Hepatocyte (in vitro differentiated cells): ENCODE data around the gene STK32C.

Source experiments
- EZH2 ChIP-seq: fragments of 200-600 bp; sonication (generic); IDR thresholded peaks from 2 replicates; pipeline ENCODE4 v1.6.1; 2016; ENCODE audit warnings: antibody characterized with exemption, mild to moderate bottlenecking, borderline replicate concordance
- EZH2phosphoT487 ChIP-seq: fragments of 200-600 bp; sonication (generic); IDR thresholded peaks from one replicate; pipeline ENCODE4 v1.6.1; 2018; ENCODE audit warnings: antibody characterized with exemption, mild to moderate bottlenecking, low read depth, moderate library complexity; ENCODE audit not compliant: unreplicated experiment, severe bottlenecking
- TF ChIP-seq, protein P1 (sequence below): fragments of 200-600 bp; sonication (generic); IDR thresholded peaks from 2 replicates; pipeline ENCODE4 v1.5.1; 2016; ENCODE audit warnings: antibody characterized with exemption, mild to moderate bottlenecking; ENCODE audit not compliant: poor library complexity

DNA sequence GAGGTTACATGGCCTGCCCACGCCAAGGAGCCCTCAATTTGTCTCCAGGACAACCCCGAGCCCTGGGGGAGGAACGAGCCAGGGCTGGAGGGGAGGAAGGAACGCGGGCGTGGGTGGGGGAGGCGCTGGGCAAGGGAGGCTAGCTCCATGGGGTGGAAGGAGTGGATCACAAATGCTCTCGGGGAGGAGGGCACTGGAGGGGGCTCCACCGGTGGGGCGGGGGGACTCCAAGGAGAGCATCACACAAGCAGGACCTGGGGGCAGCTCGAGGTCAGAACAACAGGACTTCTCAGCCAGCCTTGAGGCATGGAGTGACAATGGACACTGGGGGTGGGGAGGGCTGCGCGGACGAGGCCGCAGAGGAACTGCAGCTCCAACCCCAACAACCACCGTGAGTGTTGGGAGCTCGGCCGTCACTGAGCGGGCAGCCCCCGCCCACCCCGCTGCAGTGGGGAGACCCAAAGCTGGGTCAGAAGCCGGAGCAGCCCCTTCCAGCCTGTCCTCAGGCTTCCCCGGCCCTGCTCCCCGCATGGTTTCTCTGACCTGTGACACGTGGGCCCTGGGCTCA, 41.1 kb downstream of the STK32C start:
- no peak for TF ChIP-seq EZH2
- TF ChIP-seq, protein P1, sequence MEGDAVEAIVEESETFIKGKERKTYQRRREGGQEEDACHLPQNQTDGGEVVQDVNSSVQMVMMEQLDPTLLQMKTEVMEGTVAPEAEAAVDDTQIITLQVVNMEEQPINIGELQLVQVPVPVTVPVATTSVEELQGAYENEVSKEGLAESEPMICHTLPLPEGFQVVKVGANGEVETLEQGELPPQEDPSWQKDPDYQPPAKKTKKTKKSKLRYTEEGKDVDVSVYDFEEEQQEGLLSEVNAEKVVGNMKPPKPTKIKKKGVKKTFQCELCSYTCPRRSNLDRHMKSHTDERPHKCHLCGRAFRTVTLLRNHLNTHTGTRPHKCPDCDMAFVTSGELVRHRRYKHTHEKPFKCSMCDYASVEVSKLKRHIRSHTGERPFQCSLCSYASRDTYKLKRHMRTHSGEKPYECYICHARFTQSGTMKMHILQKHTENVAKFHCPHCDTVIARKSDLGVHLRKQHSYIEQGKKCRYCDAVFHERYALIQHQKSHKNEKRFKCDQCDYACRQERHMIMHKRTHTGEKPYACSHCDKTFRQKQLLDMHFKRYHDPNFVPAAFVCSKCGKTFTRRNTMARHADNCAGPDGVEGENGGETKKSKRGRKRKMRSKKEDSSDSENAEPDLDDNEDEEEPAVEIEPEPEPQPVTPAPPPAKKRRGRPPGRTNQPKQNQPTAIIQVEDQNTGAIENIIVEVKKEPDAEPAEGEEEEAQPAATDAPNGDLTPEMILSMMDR: no peak
- TF ChIP-seq EZH2phosphoT487: no peak
